ENCODE measurements around the gene EID1.

- TF ChIP-seq, protein P1, sequence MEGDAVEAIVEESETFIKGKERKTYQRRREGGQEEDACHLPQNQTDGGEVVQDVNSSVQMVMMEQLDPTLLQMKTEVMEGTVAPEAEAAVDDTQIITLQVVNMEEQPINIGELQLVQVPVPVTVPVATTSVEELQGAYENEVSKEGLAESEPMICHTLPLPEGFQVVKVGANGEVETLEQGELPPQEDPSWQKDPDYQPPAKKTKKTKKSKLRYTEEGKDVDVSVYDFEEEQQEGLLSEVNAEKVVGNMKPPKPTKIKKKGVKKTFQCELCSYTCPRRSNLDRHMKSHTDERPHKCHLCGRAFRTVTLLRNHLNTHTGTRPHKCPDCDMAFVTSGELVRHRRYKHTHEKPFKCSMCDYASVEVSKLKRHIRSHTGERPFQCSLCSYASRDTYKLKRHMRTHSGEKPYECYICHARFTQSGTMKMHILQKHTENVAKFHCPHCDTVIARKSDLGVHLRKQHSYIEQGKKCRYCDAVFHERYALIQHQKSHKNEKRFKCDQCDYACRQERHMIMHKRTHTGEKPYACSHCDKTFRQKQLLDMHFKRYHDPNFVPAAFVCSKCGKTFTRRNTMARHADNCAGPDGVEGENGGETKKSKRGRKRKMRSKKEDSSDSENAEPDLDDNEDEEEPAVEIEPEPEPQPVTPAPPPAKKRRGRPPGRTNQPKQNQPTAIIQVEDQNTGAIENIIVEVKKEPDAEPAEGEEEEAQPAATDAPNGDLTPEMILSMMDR (IDR thresholded peaks at IDR 0.05): no peak
- TF ChIP-seq POLR2A (IDR thresholded peaks at IDR 0.05) (no peak), POLR2AphosphoS5 (IDR thresholded peaks at IDR 0.05) (no peak)
These were observed 20.5 kb downstream of the EID1 start for GRCh38 chr15:48898446-48898845.

All from breast epithelium (tissue), 3 donors.